H1 (cell line): ENCODE measurements around the gene ZNF777. TPM values are rescaled to one million over a fixed set of nuclear protein-coding genes. Genes with fewer than 3 reads are reported as not detected.
A peak's percentile ranks its signal among the peaks of the same experiment; 100 is the strongest.

Experiments
- CTCF ChIA-PET: fragments of 300-600 bp; sonication (Branson Sonifier 250); formaldehyde crosslinking; loops from one replicate; lab custom pipeline; 2021; ENCODE audit not compliant: partially characterized antibody; lab: Charles Lee
- POLR2A ChIA-PET: fragments of 300-600 bp; sonication (Branson Sonifier 250); formaldehyde crosslinking; loops from one replicate; lab custom pipeline; 2021; ENCODE audit warnings: inconsistent platforms; ENCODE audit not compliant: partially characterized antibody; lab: Charles Lee
- DNase-seq, 2 experiments: peaks; one replicate each; pipeline versions ENCODE4 v3.0.0 to v3.0.0-alpha.2; 2010 to 2022; ENCODE audit warnings: low spot score in 2 of 2, low read depth in 1 of 2, mixed read lengths in 1 of 2
- FAIRE-seq: peaks from 2 replicates; lab custom pipeline; 2011; peaks lifted over from hg19 to GRCh38; lab: Jason Lieb, UNC
- H2AFZ ChIP-seq: 2 replicates; pipeline ENCODE4 v1.8.1; 2012; ENCODE audit warnings: low read length, inconsistent platforms
- H2AK5ac ChIP-seq: 2 replicates; pipeline ENCODE4 v1.6.1; 2013; ENCODE audit warnings: low read depth, low read length
- H2BK120ac ChIP-seq: replicated peaks from 2 replicates; pipeline ENCODE3; 2013; ENCODE audit warnings: low read depth, low read length, inconsistent platforms
- H2BK12ac ChIP-seq: 2 replicates; pipeline ENCODE4 v1.6.1; 2013; ENCODE audit warnings: low read depth, low read length
- H2BK15ac ChIP-seq: 2 replicates; pipeline ENCODE4 v1.6.1; 2013; ENCODE audit warnings: low read length
- H2BK20ac ChIP-seq: 2 replicates; pipeline ENCODE4 v1.6.1; 2013; ENCODE audit warnings: low read length
- H2BK5ac ChIP-seq: 2 replicates; pipeline ENCODE4 v1.6.1; 2013; ENCODE audit warnings: low read depth, low read length
- H3K14ac ChIP-seq: 2 replicates; pipeline ENCODE4 v1.6.1; 2013; ENCODE audit warnings: inconsistent platforms; ENCODE audit not compliant: insufficient read length
- H3K18ac ChIP-seq: 2 replicates; pipeline ENCODE4 v1.6.1; 2013; ENCODE audit warnings: low read length; ENCODE audit errors: extremely low read depth
- H3K23ac ChIP-seq: 2 replicates; pipeline ENCODE4 v1.6.1; 2013; ENCODE audit warnings: inconsistent platforms; ENCODE audit not compliant: insufficient read length
- H3K23me2 ChIP-seq: 2 replicates; pipeline ENCODE4 v1.6.1; 2013; ENCODE audit warnings: low read depth, low read length
- H3K27ac ChIP-seq: 2 replicates; pipeline ENCODE4 v1.6.1; 2011; ENCODE audit warnings: low read depth, low read length, inconsistent platforms
- H3K27me3 ChIP-seq, 4 experiments: replicated peaks in 1 of 4; 1 replicate in 1 of 4; 2 replicates in 3 of 4; pipeline versions ENCODE4 v1.6.1 to v1.8.1; 2011 to 2013; ENCODE audit warnings: low read length in 3 of 4, mild to moderate bottlenecking in 3 of 4, inconsistent platforms in 2 of 4, mixed read lengths in 2 of 4, moderate library complexity in 1 of 4; ENCODE audit not compliant: control insufficient read depth in 3 of 4, insufficient read depth in 3 of 4; ENCODE audit errors: extremely low read depth in 1 of 4
- H3K36me3 ChIP-seq, 4 experiments: 2 replicates each; pipeline versions ENCODE4 v1.6.1 to v1.8.1; 2011 to 2013; ENCODE audit warnings: mild to moderate bottlenecking in 4 of 4, low read length in 3 of 4, moderate library complexity in 2 of 4, control low read depth in 1 of 4, inconsistent platforms in 1 of 4; ENCODE audit not compliant: insufficient read depth in 4 of 4, control insufficient read depth in 2 of 4
- H3K4ac ChIP-seq: replicated peaks from 2 replicates; pipeline ENCODE3; 2013; ENCODE audit warnings: low read length, low read depth, mixed read lengths, inconsistent platforms; ENCODE audit not compliant: insufficient read length
- H3K4me1 ChIP-seq, 4 experiments: replicated peaks in 1 of 4; 1 replicate in 1 of 4; 2 replicates in 3 of 4; pipeline versions ENCODE4 v1.6.1 to v1.8.1; 2011 to 2013; ENCODE audit warnings: low read length in 3 of 4, inconsistent platforms in 2 of 4, mixed read lengths in 1 of 4; ENCODE audit not compliant: insufficient read depth in 4 of 4, control insufficient read depth in 3 of 4
- H3K4me2 ChIP-seq, 2 experiments: 2 replicates each; pipeline versions ENCODE4 v1.6.1 to v1.8.1; 2011 to 2013; ENCODE audit warnings: low read depth in 2 of 2, low read length in 2 of 2, control low read depth in 1 of 2, inconsistent platforms in 1 of 2, mild to moderate bottlenecking in 1 of 2; ENCODE audit not compliant: insufficient read depth in 1 of 2
- H3K4me3 ChIP-seq, 4 experiments: fragments of 200-600, 300-600 bp in 1 of 4; sonication (generic), shearing (Covaris generic), sonication (Bioruptor Twin) in 1 of 4; 2 replicates each; pipeline versions ENCODE4 v1.5.1 to v1.8.1; 2011 to 2016; ENCODE audit warnings: low read length in 4 of 4, low read depth in 3 of 4, control low read depth in 2 of 4, inconsistent platforms in 2 of 4, mild to moderate bottlenecking in 2 of 4, mixed read lengths in 1 of 4, moderate library complexity in 1 of 4; ENCODE audit not compliant: insufficient read depth in 2 of 4; ENCODE audit errors: extremely low read depth in 1 of 4
- H3K56ac ChIP-seq: replicated peaks from 2 replicates; pipeline ENCODE3; 2013; ENCODE audit warnings: low read depth, mild to moderate bottlenecking, mixed read lengths, low read length, inconsistent platforms; ENCODE audit not compliant: insufficient read length
- H3K79me1 ChIP-seq: 2 replicates; pipeline ENCODE4 v1.6.1; 2013; ENCODE audit warnings: low read depth, low read length, control low read depth
- H3K79me2 ChIP-seq, 2 experiments: 2 replicates each; pipeline versions ENCODE4 v1.6.1 to v1.8.1; 2012 to 2013; ENCODE audit warnings: low read length in 2 of 2, mild to moderate bottlenecking in 2 of 2, inconsistent platforms in 1 of 2; ENCODE audit not compliant: insufficient read depth in 2 of 2, control insufficient read depth in 1 of 2
- H3K9ac ChIP-seq, 4 experiments: replicated peaks in 1 of 4; 1 replicate in 1 of 4; 2 replicates in 3 of 4; pipeline versions ENCODE4 v1.6.1 to v1.8.1; 2011 to 2013; ENCODE audit warnings: low read depth in 3 of 4, low read length in 3 of 4, control low read depth in 2 of 4, mild to moderate bottlenecking in 2 of 4, moderate library complexity in 2 of 4, inconsistent platforms in 1 of 4; ENCODE audit errors: extremely low read depth in 1 of 4
- H3K9me3 ChIP-seq, 2 experiments: 2 replicates each; pipeline versions ENCODE4 v1.6.1 to v1.8.1; 2012 to 2013; ENCODE audit warnings: mild to moderate bottlenecking in 2 of 2, moderate library complexity in 2 of 2, control low read depth in 1 of 2, inconsistent platforms in 1 of 2, low read depth in 1 of 2, low read length in 1 of 2, mixed read lengths in 1 of 2; ENCODE audit not compliant: insufficient read depth in 2 of 2
- H4K20me1 ChIP-seq, 2 experiments: replicated peaks in 1 of 2; 2 replicates each; pipeline versions ENCODE3 to v1.8.1; 2011 to 2013; ENCODE audit warnings: inconsistent platforms in 2 of 2, low read length in 2 of 2, mild to moderate bottlenecking in 1 of 2; ENCODE audit not compliant: insufficient read depth in 2 of 2, control insufficient read depth in 1 of 2
- H4K5ac ChIP-seq: 2 replicates; pipeline ENCODE4 v1.6.1; 2013; ENCODE audit warnings: low read length, low read depth, mixed read lengths, inconsistent platforms; ENCODE audit not compliant: insufficient read length
- H4K8ac ChIP-seq: 2 replicates; pipeline ENCODE4 v1.8.0; 2013; ENCODE audit warnings: mild to moderate bottlenecking, moderate library complexity, low read length, inconsistent platforms; ENCODE audit not compliant: insufficient read depth; ENCODE audit errors: extremely low read depth
- H4K91ac ChIP-seq: replicated peaks from 2 replicates; pipeline ENCODE3; 2013; ENCODE audit warnings: low read length, mixed read lengths, inconsistent platforms; ENCODE audit not compliant: insufficient read length
- CHD1 ChIP-seq: IDR thresholded peaks from 2 replicates; pipeline ENCODE4 v1.6.1; 2012; ENCODE audit warnings: low read depth, low read length, improper control_type of control experiment
- CHD2 ChIP-seq: IDR thresholded peaks from 2 replicates; pipeline ENCODE4 v1.6.1; 2012; ENCODE audit warnings: low read length, improper control_type of control experiment
- GTF2F1 ChIP-seq: IDR thresholded peaks from 2 replicates; pipeline ENCODE4 v1.6.1; 2012; ENCODE audit warnings: low read depth, low read length, improper control_type of control experiment, borderline replicate concordance
- JUN ChIP-seq: IDR thresholded peaks from 2 replicates; pipeline ENCODE4 v1.6.1; 2011; ENCODE audit warnings: low read depth, mild to moderate bottlenecking, improper control_type of control experiment, low read length
- KDM4A ChIP-seq: IDR thresholded peaks from one replicate; pipeline ENCODE4 v1.7.1; 2012; ENCODE audit warnings: low read depth, mild to moderate bottlenecking, moderate library complexity, low read length, inconsistent platforms; ENCODE audit not compliant: severe bottlenecking
- MAX ChIP-seq: IDR thresholded peaks from 2 replicates; pipeline ENCODE4 v1.6.1; 2012; ENCODE audit warnings: inconsistent platforms
- SIRT6 ChIP-seq: IDR thresholded peaks from one replicate; pipeline ENCODE4 v1.7.1; 2012; ENCODE audit warnings: low read length, inconsistent platforms
- WGBS, 2 experiments: shearing (Covaris generic) in 1 of 2; methylation state at CpG; one replicate each; pipeline versions ENCODE4 v1.1.6 to v1.1.7; 2013 to 2015; ENCODE audit warnings: low lambda C conversion rate in 2 of 2, mixed read lengths in 2 of 2, inconsistent platforms in 1 of 2, low coverage in 1 of 2, missing lambda C conversion rate in 1 of 2; ENCODE audit not compliant: insufficient replicate concordance in 2 of 2, insufficient coverage in 1 of 2, insufficient read length in 1 of 2; ENCODE audit errors: extremely low coverage in 1 of 2, missing lambda C conversion rate in 1 of 2; 5-methylcytosine and 5-hydroxymethylcytosine counted together
- polyA plus RNA-seq, 7 experiments: library from polyadenylated mRNA; depleted of rRNA in 3 of 7; stranded (reverse) in 5 of 7; unstranded in 2 of 7; fragments of >200 nt in 5 of 7; fragments of 200-250 nt in 2 of 7; gene quantifications; 1 replicate in 5 of 7; 2 replicates in 1 of 7; 4 replicates in 1 of 7; pipeline versions ENCODE4 v1.2.1 to v1.2.3, GENCODE V29; 2011 to 2013; ENCODE audit warnings: missing spikeins in 2 of 7, mixed read lengths in 2 of 7
- total RNA-seq: library from RNA; stranded (reverse); fragmentation: NEBNext Ultra II Directional; extraction: Animal tissue kit (Norgen Biotek cat#: 25700); gene quantifications from 2 replicates; pipeline ENCODE4 v1.2.1, GENCODE V29; 2021

ZNF777 gene
- total and polyA plus RNA-seq, 2 of the 8 experiments (the other 6 are each of a cell fraction or from before 2014, with no cell fraction given) = 8.0 to 10.1 TPM

DNA sequence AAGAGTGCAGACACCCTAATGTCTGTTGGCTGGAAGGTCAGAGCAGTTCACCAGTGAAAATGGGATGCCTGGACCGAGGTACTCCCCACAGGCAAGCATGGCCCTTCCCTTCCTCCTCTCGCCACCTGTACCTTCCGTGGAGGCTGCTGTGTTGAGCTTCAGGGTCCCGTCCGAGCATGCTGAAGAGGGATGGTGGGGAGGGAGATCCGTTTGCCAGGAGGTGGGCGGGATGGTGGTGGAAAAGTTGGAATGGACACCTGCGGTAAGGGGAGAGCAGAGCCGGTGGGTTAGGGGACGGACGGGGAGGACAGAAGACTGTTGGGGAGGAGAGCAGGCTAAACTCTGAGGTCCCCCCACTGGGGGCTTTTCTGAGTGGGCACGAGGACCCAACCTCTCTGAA is 15.9 kb upstream of the ZNF777 start:
- peaks cover 0 to 2% of the 10 kb centered on the region in 2 experiments for H4K20me1 ChIP-seq
- CTCF ChIA-PET = interaction anchor here (0.6 to 1.6 kb wide), 5 partner anchors 19 to 234 kb away, joined by 3 to 4 read pairs (median 3); no protein-coding TSS in a partner anchor
- no peaks in the 10 kb centered on the region for H3K79me2 ChIP-seq
- no peak overlapping the region for H3K27ac ChIP-seq
- no peak overlapping the region for H2AK5ac ChIP-seq
- peaks cover 2 to 32% (median 13%) of the 10 kb centered on the region in 4 experiments; a peak in 7 of 8 replicates for H3K36me3 ChIP-seq
- H2AFZ ChIP-seq = no peak overlapping the region
- H3K56ac ChIP-seq = no peak overlapping the region
- no peak overlapping the region for H2BK15ac ChIP-seq
- no peaks in the 10 kb centered on the region for H3K27me3 ChIP-seq
- FAIRE-seq = no peak
- H3K23ac ChIP-seq = no peak overlapping the region
- H3K79me1 ChIP-seq = 0 out of 2 replicates have a peak, but pooled peaks cover 3% of the 10 kb centered on the region
- no peak overlapping the region for H4K5ac ChIP-seq
- H2BK20ac ChIP-seq = no peak overlapping the region
- no peak for TF ChIP-seq MAX
- no peak for TF ChIP-seq SIRT6
- no peak for TF ChIP-seq JUN
- no peak for TF ChIP-seq GTF2F1
- TF ChIP-seq CHD1 = no peak
- TF ChIP-seq CHD2 = no peak
- TF ChIP-seq KDM4A = no peak
- TF ChIP-seq, all 59 proteins: peak for 0
- peak in 1 of 2 experiments; percentile 28 for DNase-seq
- Histone ChIP-seq H3K4me3 (no peak overlapping the region), H3K4ac (no peak overlapping the region), H2BK120ac (no peak overlapping the region), H3K18ac (no peak overlapping the region), H4K8ac (no peak overlapping the region), H3K4me2 (no peak overlapping the region; a peak in 1 of 4 replicates), H3K23me2 (no peaks in the 10 kb centered on the region), H2BK5ac (0 out of 2 replicates have a peak overlapping the region, but pooled peaks have one; percentile 56), H3K14ac (no peak overlapping the region), H3K9me3 (peaks cover 4 to 6% of the 10 kb centered on the region in 2 experiments; a peak in 2 of 4 replicates), H3K9ac (no peak overlapping the region), H2BK12ac (no peak overlapping the region), H3K4me1 (peaks cover 0 to 11% (median 8%) of the 10 kb centered on the region in 4 experiments; a peak in 6 of 7 replicates), H4K91ac (no peak overlapping the region)
- POLR2A ChIA-PET = interaction anchor here (2.3 to 5.0 kb wide), 2 partner anchors 12 to 17 kb away, joined by 5 to 26 read pairs; partner anchors contain the start of gene ZNF777
- WGBS, 2 experiments = 93% methylated on average over 12 of the region's 12 CpGs; no CpG with 5 or more reads in 1 of the 2 experiments
